Measurements from ENCODE around the gene AFG1L. TPM values are rescaled to one million over a fixed set of nuclear protein-coding genes. Genes with fewer than 3 reads are reported as not detected.
"Not testable (repeated sequence)": the region's sequence is repeated elsewhere in the genome, so short reads cannot be mapped to it uniquely, and the experiment has no call there.

AFG1L gene
- total RNA-seq, 1 donor, result 4.0 TPM

DNA sequence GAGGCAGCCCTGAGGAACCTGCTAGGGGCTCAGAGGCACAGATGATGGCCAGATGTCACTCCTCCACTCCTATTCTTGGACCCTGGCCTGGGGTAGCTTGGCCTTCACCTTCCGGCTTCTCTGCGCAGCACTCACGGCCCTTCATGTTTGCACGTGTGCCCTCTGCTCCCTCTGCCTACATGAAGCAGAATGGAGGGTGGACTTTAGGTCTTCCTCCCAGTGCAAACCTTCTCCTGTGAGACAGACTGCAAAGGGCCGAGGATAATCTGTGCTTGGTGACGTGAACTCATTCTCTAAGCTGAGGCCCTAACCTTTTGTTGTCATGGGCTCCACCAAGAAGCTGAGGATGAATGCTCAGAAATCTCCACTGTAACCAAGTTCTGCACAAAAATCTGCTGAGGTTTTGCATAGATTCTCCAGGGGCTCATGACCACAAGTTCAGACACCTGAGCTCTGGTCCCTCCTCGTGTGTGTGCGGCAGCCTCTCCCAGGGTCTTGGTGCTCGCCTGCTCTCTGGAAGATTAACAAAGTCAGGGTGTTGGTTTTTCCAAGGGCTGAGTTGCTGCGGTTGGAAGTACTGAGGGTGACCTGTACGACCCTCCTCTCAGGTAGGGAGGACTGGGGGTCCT lies 240.4 kb downstream of the AFG1L start:
- Histone ChIP-seq H3K4me2 (ENCODE audit: insufficient read depth, low read length) (no peak overlapping the region), H3K27ac (ENCODE audit: low read depth, low read length) (no peak overlapping the region), H3K4me3 (ENCODE audit: insufficient read depth, low read length) (no peak overlapping the region), H3K9me3 (ENCODE audit: low read depth, low read length) (no peaks in the 10 kb centered on the region), H4K20me1 (ENCODE audit: insufficient read depth, low read length) (no peaks in the 10 kb centered on the region), H3K36me3 (ENCODE audit: insufficient read depth, low read length) (no peaks in the 10 kb centered on the region), H2AFZ (ENCODE audit: low read length) (no peak overlapping the region), H3K27me3 (ENCODE audit: insufficient read depth, low read length) (peaks cover 7% of the 10 kb centered on the region), H3K4me1 (ENCODE audit: insufficient read depth, low read length) (no peaks in the 10 kb centered on the region), H3K79me2 (ENCODE audit: insufficient read depth, low read length) (no peaks in the 10 kb centered on the region)
- DNase-seq (ENCODE audit: insufficient read length, low spot score, missing footprints), result no peak
- TF ChIP-seq, protein P1, sequence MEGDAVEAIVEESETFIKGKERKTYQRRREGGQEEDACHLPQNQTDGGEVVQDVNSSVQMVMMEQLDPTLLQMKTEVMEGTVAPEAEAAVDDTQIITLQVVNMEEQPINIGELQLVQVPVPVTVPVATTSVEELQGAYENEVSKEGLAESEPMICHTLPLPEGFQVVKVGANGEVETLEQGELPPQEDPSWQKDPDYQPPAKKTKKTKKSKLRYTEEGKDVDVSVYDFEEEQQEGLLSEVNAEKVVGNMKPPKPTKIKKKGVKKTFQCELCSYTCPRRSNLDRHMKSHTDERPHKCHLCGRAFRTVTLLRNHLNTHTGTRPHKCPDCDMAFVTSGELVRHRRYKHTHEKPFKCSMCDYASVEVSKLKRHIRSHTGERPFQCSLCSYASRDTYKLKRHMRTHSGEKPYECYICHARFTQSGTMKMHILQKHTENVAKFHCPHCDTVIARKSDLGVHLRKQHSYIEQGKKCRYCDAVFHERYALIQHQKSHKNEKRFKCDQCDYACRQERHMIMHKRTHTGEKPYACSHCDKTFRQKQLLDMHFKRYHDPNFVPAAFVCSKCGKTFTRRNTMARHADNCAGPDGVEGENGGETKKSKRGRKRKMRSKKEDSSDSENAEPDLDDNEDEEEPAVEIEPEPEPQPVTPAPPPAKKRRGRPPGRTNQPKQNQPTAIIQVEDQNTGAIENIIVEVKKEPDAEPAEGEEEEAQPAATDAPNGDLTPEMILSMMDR (IDR thresholded peaks at IDR 0.05; ENCODE audit: extremely low read depth, low read depth, low read length), result no peak

DNA sequence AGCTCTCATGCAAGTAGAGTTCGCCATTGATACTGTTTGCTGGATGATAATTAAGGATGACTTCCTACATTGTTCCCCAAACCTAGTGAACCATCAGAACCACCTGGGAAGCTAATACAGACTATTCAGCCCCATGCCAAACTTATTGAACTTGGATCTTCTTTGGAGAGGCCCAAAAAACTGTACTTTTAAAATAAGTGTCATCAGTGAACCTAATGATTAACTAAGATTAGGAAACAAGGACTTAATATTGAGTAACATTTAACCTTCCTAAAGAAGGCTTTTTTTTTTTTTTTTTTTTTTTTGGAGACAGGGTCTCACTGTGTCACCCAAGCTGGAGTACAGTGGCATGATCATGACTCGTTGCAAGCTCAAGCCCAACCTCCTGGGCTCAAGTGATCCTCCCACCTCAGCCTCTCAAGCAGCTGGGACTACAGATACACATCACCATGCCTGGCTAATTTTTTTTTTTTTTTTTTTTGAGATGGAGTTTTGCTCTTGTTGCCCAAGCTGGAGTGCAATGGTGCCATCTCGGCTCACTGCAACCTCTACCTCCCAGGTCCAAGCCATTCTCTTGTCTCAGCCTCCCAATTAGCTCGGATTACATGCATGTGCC lies 241.2 kb downstream of the AFG1L start:
- DNase-seq (ENCODE audit: insufficient read length, low spot score, missing footprints); H3K4me2 ChIP-seq (ENCODE audit: insufficient read depth, low read length); H3K4me1 ChIP-seq (ENCODE audit: insufficient read depth, low read length): not testable (repeated sequence)

DNA sequence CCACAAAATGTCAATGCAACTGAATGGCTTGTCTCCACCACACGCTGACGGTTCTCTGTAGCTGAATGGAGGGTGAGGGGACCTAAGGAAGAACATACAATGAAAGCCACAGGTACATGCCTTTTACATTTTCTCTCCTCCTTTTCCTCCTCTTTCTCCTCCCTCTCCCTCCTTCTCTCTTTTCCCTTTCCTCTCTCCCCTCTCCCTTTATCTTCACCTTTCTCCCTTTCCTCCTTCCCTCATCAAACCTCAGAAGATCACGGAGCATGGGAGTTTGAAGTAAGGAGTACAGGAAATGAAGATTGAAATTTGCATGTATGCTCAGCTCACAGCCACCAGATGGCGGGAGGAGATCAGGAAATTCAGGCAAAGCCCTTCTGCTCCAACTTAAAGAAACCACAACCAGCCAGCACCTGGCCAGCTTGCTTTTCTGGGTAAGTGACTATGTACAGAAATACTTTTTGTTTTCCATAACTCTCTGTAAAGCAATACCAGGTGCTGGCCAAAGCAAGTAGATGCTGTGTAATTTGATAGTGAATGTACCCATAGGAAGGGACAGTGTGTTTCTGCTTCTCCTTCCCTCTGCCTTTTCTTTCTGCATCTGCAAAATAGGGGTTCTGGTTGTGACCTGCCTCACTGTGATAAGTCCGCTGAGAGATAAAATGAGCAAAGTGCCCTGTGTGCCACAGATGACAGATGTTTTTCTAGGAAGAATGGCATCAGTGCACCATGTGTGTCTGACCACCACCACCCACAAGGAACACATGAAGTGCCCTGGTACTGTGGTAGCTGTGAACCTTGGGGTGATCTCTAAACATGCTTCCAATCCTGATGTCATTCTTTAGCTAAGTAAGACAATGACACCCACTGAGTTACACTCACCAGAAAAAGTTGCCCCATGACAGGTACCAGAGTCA lies 247.2 kb downstream of the AFG1L start:
- Histone ChIP-seq H3K4me2 (ENCODE audit: insufficient read depth, low read length) (peak overlapping the region; percentile 70), H3K27ac (ENCODE audit: low read depth, low read length) (no peak overlapping the region), H3K27me3 (ENCODE audit: insufficient read depth, low read length) (no peaks in the 10 kb centered on the region), H3K36me3 (ENCODE audit: insufficient read depth, low read length) (no peaks in the 10 kb centered on the region), H3K79me2 (ENCODE audit: insufficient read depth, low read length) (no peaks in the 10 kb centered on the region), H3K4me1 (ENCODE audit: insufficient read depth, low read length) (peaks cover 5% of the 10 kb centered on the region), H2AFZ (ENCODE audit: low read length) (peak overlapping the region; percentile 86), H4K20me1 (ENCODE audit: insufficient read depth, low read length) (no peaks in the 10 kb centered on the region), H3K4me3 (ENCODE audit: insufficient read depth, low read length) (peak overlapping the region; percentile 41), H3K9me3 (ENCODE audit: low read depth, low read length) (no peaks in the 10 kb centered on the region)
- TF ChIP-seq, protein P1 (IDR thresholded peaks at IDR 0.05; ENCODE audit: extremely low read depth, low read depth, low read length), result peak; percentile 93
- DNase-seq (ENCODE audit: insufficient read length, low spot score, missing footprints), result peak; percentile 71

More for the DNA sequence above, 241.2 kb downstream of the AFG1L start:
- not testable (repeated sequence) for H4K20me1 ChIP-seq (ENCODE audit: insufficient read depth, low read length); H3K27me3 ChIP-seq (ENCODE audit: insufficient read depth, low read length); H3K27ac ChIP-seq (ENCODE audit: low read depth, low read length); H3K36me3 ChIP-seq (ENCODE audit: insufficient read depth, low read length); H2AFZ ChIP-seq (ENCODE audit: low read length); H3K4me3 ChIP-seq (ENCODE audit: insufficient read depth, low read length); H3K9me3 ChIP-seq (ENCODE audit: low read depth, low read length); H3K79me2 ChIP-seq (ENCODE audit: insufficient read depth, low read length)

DNA sequence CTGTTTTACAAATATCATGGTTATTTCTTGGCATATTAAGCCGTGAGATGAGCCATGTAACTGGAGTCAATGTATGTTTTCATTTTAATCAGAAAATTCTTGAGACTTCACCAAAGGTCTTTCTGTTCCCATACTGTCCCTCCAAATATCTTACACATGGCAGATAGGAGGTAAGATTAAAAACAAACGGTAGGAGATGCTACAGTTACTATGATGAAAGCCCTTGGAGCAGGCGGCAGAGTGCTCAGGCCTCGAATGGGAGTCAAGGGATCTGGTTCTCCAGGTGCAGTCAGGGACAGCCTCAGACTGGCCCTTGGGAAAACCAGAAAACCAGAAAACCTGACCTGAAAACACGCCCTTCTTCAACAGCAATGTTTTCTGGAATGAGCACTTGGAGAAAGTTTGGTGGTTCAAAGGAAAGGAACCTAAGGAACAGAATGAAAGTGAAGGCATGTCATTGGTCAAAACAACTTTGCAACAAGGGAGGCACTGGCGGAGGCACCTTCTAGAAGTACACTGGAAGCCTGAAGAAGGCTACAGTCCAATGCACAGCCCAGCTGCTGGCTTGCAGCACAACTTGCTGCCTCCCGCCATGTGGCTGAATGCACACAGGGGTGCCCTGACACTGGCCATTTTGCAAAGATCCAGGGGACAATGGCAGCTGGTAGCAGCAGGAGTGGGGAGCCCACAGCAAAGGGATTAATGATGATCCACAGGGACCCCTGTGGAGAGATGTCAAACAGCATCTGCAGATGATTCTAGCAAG lies 248.5 kb downstream of the AFG1L start:
- no peak overlapping the region for H3K4me3 ChIP-seq (ENCODE audit: insufficient read depth, low read length)
- H4K20me1 ChIP-seq (ENCODE audit: insufficient read depth, low read length), result no peaks in the 10 kb centered on the region
- no peak overlapping the region for H3K27ac ChIP-seq (ENCODE audit: low read depth, low read length)
- H2AFZ ChIP-seq (ENCODE audit: low read length), result no peak overlapping the region
- H3K4me2 ChIP-seq (ENCODE audit: insufficient read depth, low read length), result no peak overlapping the region
- no peaks in the 10 kb centered on the region for H3K9me3 ChIP-seq (ENCODE audit: low read depth, low read length)
- no peaks in the 10 kb centered on the region for H3K27me3 ChIP-seq (ENCODE audit: insufficient read depth, low read length)
- H3K4me1 ChIP-seq (ENCODE audit: insufficient read depth, low read length), result peaks cover 5% of the 10 kb centered on the region
- DNase-seq (ENCODE audit: insufficient read length, low spot score, missing footprints), result no peak
- TF ChIP-seq, protein P1 (IDR thresholded peaks at IDR 0.05; ENCODE audit: extremely low read depth, low read depth, low read length), result no peak
- H3K79me2 ChIP-seq (ENCODE audit: insufficient read depth, low read length), result no peaks in the 10 kb centered on the region
- H3K36me3 ChIP-seq (ENCODE audit: insufficient read depth, low read length), result no peaks in the 10 kb centered on the region
